GM12892 (cell line): ENCODE measurements around the gene TOR1A.

Source experiments
- DNase-seq: peaks from one replicate; pipeline ENCODE4 v3.0.0; 2011; ENCODE audit not compliant: insufficient read length
- FAIRE-seq: peaks from 2 replicates; lab custom pipeline; 2011; peaks lifted over from hg19 to GRCh38; lab: Jason Lieb, UNC
- POLR2A ChIP-seq: IDR thresholded peaks from 2 replicates; pipeline ENCODE4 v1.6.1; 2011; ENCODE audit warnings: low read depth, low read length, control low read depth
- POLR2AphosphoS5 ChIP-seq: IDR thresholded peaks from 2 replicates; pipeline ENCODE4 v1.6.1; 2011; ENCODE audit warnings: low read depth, low read length, control low read depth
- TAF1 ChIP-seq: IDR thresholded peaks from 2 replicates; pipeline ENCODE4 v1.6.1; 2011; ENCODE audit warnings: low read depth, mild to moderate bottlenecking, control low read depth, low read length, borderline replicate concordance

The TOR1A gene

GRCh38 chr9:129864991-129865647, 41.2 kb upstream of the TOR1A start:
- DNase-seq: no peak
- TF ChIP-seq POLR2AphosphoS5 (no peak), TAF1 (no peak), POLR2A (no peak)
- FAIRE-seq: no peak

DNA sequence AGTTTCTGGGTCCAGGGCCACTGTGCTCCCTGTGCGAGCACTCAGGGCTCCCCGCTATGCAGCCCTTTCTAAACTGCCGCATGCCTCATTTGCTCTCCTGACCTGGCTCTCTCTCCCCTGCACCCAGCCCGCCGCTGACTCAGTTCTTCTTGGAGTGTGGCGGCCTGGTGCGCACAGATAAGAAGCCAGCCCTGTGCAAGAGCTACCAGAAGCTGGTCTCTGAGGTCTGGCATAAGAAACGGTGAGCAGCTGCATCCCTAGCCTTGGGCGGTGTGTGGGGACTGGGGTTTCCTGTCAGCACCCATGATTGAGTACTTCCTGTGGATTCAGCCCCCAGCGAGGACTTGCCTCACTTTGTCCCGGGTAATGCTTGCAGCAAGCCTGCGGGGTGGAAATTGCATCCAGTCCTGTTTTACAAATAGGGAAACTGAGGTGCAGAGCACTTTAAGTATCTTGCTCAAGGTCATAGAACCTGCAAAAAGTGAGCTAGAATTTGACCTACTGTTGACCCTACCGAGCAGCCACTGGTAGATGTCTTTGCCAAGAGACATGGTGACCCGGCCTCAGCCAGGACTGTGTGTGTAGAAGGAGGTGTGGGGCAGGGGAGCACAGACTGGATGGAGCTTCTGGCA, 39.2 kb upstream of the TOR1A start:
- TF ChIP-seq POLR2AphosphoS5 (no peak), TAF1 (no peak), POLR2A (no peak)
- no peak for DNase-seq
- no peak for FAIRE-seq

GRCh38 chr9:129861447-129861827, 37.5 kb upstream of the TOR1A start:
- TF ChIP-seq POLR2AphosphoS5 (no peak), POLR2A (no peak), TAF1 (no peak)
- FAIRE-seq (no peak), DNase-seq (no peak)

GRCh38 chr9:129860653-129861446, 36.9 kb upstream of the TOR1A start:
- FAIRE-seq: no peak
- no peak for DNase-seq
- no peak for TF ChIP-seq TAF1
- no peak for TF ChIP-seq POLR2A
- no peak for TF ChIP-seq POLR2AphosphoS5

- FAIRE-seq (no peak), DNase-seq (no peak)
- TF ChIP-seq POLR2AphosphoS5: no peak
- TF ChIP-seq POLR2A: no peak
- no peak for TF ChIP-seq TAF1
Measured at GRCh38 chr9:129858167-129858962, 34.4 kb upstream of the TOR1A start.

GRCh38 chr9:129857207-129857606, 33.3 kb upstream of the TOR1A start:
- DNase-seq: no peak
- no peak for FAIRE-seq
- no peak for TF ChIP-seq TAF1
- no peak for TF ChIP-seq POLR2A
- TF ChIP-seq POLR2AphosphoS5: no peak

GRCh38 chr9:129854588-129855110, 30.7 kb upstream of the TOR1A start:
- FAIRE-seq: no peak
- DNase-seq: no peak
- no peak for TF ChIP-seq TAF1

DNA sequence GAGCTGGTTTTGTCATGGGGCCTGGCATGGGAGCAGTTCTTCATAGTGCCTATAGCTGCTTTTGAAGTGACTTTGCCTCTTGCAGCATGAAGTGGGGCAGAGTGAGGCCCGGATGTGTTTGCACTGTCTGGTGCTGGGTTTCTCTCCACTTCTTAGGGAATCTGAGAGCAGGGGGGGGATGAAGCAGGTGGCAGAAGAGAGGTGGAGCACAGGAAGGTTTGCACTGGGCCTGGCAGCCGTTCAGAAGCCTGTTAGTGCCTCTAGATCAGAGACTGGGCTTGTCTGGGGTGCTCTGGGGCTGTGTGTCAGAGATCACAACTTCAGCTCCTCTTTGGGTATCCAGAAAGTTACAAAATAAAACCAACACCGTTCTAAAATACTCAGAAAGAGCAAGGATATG, 29.7 kb upstream of the TOR1A start:
- FAIRE-seq: no peak
- DNase-seq: no peak
- TF ChIP-seq POLR2A (no peak), POLR2AphosphoS5 (no peak)

GRCh38 chr9:129852579-129852978, 28.6 kb upstream of the TOR1A start:
- no peak for DNase-seq
- no peak for FAIRE-seq

GRCh38 chr9:129851821-129852220, 27.9 kb upstream of the TOR1A start:
- no peak for TF ChIP-seq TAF1
- TF ChIP-seq POLR2A: no peak
- no peak for TF ChIP-seq POLR2AphosphoS5
- DNase-seq: no peak
- no peak for FAIRE-seq

More at GRCh38 chr9:129852579-129852978, 28.6 kb upstream of the TOR1A start:
- no peak for TF ChIP-seq POLR2AphosphoS5
- TF ChIP-seq TAF1: no peak
- TF ChIP-seq POLR2A: no peak
